PC-9 (cell line): ENCODE measurements around the gene STC2. TPM values are rescaled to one million over a fixed set of nuclear protein-coding genes. Genes with fewer than 3 reads are reported as not detected.
A peak's percentile ranks its signal among the peaks of the same experiment; 100 is the strongest.

Source experiments
- BruUV-seq: library from RNA; stranded (reverse); fragments of 400-500 nt; replicated peaks from 2 replicates; lab custom pipeline; 2021; lab: Mats Ljungman, UMichigan
- CTCF ChIA-PET: fragments of 300-600 bp; sonication (Branson Sonifier 250); formaldehyde crosslinking; loops from one replicate; lab custom pipeline; 2022; ENCODE audit warnings: antibody characterized with exemption; lab: Charles Lee
- POLR2A ChIA-PET: fragments of 300-600 bp; sonication (Branson Sonifier 250); formaldehyde crosslinking; loops from one replicate; lab custom pipeline; 2022; ENCODE audit warnings: antibody characterized with exemption; ENCODE audit not compliant: unreplicated experiment; lab: Charles Lee
- DNase-seq, 2 experiments: peaks; one replicate each; pipeline versions ENCODE4 v3.0.0 to v3.0.0-alpha.2; 2015 to 2022; ENCODE audit warnings: mixed read lengths in 1 of 2
- H2AFZ ChIP-seq: fragments of 200-600 bp; sonication (generic); 2 replicates; pipeline ENCODE4 v1.8.1; 2017; ENCODE audit warnings: antibody characterized with exemption
- H3F3A ChIP-seq: fragments of 200-600 bp; sonication (generic); 2 replicates; pipeline ENCODE4 v1.8.1; 2017; ENCODE audit warnings: antibody characterized with exemption, mild to moderate bottlenecking, low read depth; ENCODE audit not compliant: insufficient read depth
- H3K27ac ChIP-seq: fragments of 200-600 bp; sonication (generic); 2 replicates; pipeline ENCODE4 v1.6.1; 2016; ENCODE audit warnings: mixed run types
- H3K27me3 ChIP-seq: fragments of 200-600 bp; sonication (generic); 2 replicates; pipeline ENCODE4 v1.6.1; 2016; ENCODE audit warnings: low read depth, mixed run types; ENCODE audit not compliant: insufficient read depth
- H3K36me3 ChIP-seq: fragments of 200-600 bp; sonication (generic); 2 replicates; pipeline ENCODE4 v1.6.1; 2016; ENCODE audit warnings: low read depth, mixed run types
- H3K4me1 ChIP-seq: fragments of 200-600 bp; sonication (generic); replicated peaks from 2 replicates; pipeline ENCODE4 v1.6.1; 2016; ENCODE audit warnings: mixed run types; ENCODE audit not compliant: insufficient read depth
- H3K4me2 ChIP-seq: fragments of 200-600 bp; sonication (generic); 2 replicates; pipeline ENCODE4 v1.6.1; 2017; ENCODE audit warnings: mixed run types
- H3K4me3 ChIP-seq: fragments of 200-600 bp; sonication (generic); 2 replicates; pipeline ENCODE4 v1.6.1; 2016; ENCODE audit warnings: mixed run types
- H3K79me2 ChIP-seq: fragments of 200-600 bp; sonication (generic); 2 replicates; pipeline ENCODE4 v1.6.1; 2017; ENCODE audit warnings: low read depth, mixed run types
- H3K9me2 ChIP-seq: fragments of 200-600 bp; sonication (generic); 2 replicates; pipeline ENCODE4 v1.8.1; 2017; ENCODE audit warnings: mild to moderate bottlenecking; ENCODE audit not compliant: insufficient read depth
- H3K9me3 ChIP-seq: fragments of 200-600 bp; sonication (generic); 2 replicates; pipeline ENCODE4 v1.8.1; 2016; ENCODE audit warnings: low read depth; ENCODE audit not compliant: insufficient read depth
- H4K20me1 ChIP-seq: fragments of 200-600 bp; sonication (generic); 2 replicates; pipeline ENCODE4 v1.8.1; 2017; ENCODE audit not compliant: insufficient read depth
- EZH2 ChIP-seq: fragments of 200-600 bp; sonication (generic); IDR thresholded peaks from 2 replicates; pipeline ENCODE4 v1.8.0; 2017; ENCODE audit warnings: antibody characterized with exemption, low read depth
- intact Hi-C: fragments of 100-400 bp; cut with micrococcal nuclease; formaldehyde crosslinking; loops from one replicate; pipeline ENCODE4 v1.10.0; 2022; ENCODE audit not compliant: unreplicated experiment
- total RNA-seq: library from RNA; stranded (reverse); gene quantifications from 2 replicates; pipeline ENCODE4 v1.2.3, GENCODE V29; 2021
- TF ChIP-seq, protein P1 (sequence below): fragments of 200-600 bp; sonication (generic); conservative IDR thresholded peaks from 2 replicates; pipeline ENCODE4 v1.6.1; 2017; ENCODE audit warnings: mixed run types, antibody characterized with exemption, mild to moderate bottlenecking, moderate library complexity

STC2 gene
- total RNA-seq, 1 experiment from 2014 or later = 63.5 TPM

DNA sequence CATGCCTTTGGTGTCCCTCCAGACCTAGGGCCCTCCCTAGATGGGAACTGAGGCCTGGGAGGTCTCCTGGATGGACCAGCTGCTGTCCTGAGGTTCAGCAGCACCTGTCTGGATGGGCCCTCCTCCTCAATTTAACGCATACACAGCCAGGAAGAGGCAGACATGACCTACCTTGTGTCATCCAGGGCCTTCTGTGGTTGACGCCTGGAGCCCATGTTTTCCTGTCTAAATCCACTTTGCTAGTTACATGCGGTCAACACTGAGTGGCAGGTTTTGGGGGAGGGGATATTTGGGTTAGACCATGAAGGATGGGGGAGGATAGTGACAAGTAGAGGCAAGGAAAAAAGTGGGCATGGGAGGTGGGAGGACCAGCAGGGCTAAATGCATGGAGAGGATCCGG is 3.1 kb upstream of the STC2 start:
- H3K4me1 ChIP-seq = peaks cover 59% of the 10 kb centered on the region
- H3K9me3 ChIP-seq = no peaks in the 10 kb centered on the region
- H3K79me2 ChIP-seq = peaks cover 31% of the 10 kb centered on the region
- no peaks in the 10 kb centered on the region for H3K9me2 ChIP-seq
- CTCF ChIA-PET = interaction anchor here (0.6 to 1.7 kb wide), 5 partner anchors 37 to 284 kb away, joined by 3 to 15 read pairs (median 4); no protein-coding TSS in a partner anchor
- peak overlapping the region; percentile 11; the same call in 1 of the 2 replicates for H3K4me2 ChIP-seq
- peak overlapping the region; percentile 100 for H3K27ac ChIP-seq
- peaks cover 2% of the 10 kb centered on the region for H4K20me1 ChIP-seq
- peaks cover 58% of the 10 kb centered on the region for H3F3A ChIP-seq
- no peak for DNase-seq
- no peaks in the 10 kb centered on the region for H3K27me3 ChIP-seq
- H3K4me3 ChIP-seq = no peak overlapping the region
- TF ChIP-seq, protein P1, sequence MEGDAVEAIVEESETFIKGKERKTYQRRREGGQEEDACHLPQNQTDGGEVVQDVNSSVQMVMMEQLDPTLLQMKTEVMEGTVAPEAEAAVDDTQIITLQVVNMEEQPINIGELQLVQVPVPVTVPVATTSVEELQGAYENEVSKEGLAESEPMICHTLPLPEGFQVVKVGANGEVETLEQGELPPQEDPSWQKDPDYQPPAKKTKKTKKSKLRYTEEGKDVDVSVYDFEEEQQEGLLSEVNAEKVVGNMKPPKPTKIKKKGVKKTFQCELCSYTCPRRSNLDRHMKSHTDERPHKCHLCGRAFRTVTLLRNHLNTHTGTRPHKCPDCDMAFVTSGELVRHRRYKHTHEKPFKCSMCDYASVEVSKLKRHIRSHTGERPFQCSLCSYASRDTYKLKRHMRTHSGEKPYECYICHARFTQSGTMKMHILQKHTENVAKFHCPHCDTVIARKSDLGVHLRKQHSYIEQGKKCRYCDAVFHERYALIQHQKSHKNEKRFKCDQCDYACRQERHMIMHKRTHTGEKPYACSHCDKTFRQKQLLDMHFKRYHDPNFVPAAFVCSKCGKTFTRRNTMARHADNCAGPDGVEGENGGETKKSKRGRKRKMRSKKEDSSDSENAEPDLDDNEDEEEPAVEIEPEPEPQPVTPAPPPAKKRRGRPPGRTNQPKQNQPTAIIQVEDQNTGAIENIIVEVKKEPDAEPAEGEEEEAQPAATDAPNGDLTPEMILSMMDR = no peak
- TF ChIP-seq EZH2 = no peak
- intact Hi-C loops = no loop called here
- POLR2A ChIA-PET = no interaction called here
- peaks cover 9% of the 10 kb centered on the region for H3K36me3 ChIP-seq
- H2AFZ ChIP-seq = no peak overlapping the region
- no TSS peak for BruUV-seq

DNA sequence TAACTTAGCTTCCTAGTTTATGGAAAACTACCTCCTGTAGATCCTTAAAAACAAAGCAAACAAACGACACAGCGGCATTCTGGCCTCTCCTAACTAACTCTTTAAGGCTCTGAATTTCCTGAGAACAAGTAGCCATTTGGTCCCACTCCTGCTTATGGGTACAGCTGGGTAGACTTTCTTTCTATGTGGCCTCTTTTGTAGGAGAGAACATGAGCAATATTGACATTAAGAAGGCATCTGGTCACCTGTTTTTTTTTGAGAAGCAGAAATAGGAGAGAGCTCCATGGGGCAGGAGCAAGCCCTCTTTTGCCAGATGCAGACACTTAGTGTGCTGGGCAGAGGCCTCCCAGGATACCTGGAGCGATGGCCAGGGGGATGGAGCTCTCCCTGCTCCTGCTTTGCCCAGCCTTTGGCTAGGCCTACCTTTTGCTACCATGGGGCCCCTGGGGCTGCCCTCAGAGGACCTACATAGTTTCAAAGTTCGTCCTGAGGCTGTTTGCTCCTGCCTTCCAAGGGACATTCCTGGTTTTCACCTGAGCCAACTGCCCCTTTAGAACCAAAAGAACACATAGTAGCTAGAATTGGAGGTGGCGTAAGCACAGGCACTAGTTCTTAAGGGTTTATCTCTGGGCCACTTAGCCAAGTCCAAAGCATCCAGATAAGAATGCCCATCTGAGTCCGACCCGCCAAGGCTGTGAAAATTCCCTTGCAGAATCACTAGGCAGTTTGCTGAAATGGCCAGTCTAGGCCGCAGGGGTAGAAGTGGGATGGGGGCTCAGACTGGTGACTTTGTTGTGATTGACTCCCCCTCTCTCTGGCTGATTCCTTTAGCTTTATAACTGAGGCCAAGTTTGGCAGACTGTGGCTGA is 2.4 kb upstream of the STC2 start:
- Histone ChIP-seq H3K27me3 (no peaks in the 10 kb centered on the region), H3K27ac (peak overlapping the region; percentile 100), H2AFZ (no peak overlapping the region), H3K36me3 (peaks cover 16% of the 10 kb centered on the region), H3F3A (peaks cover 58% of the 10 kb centered on the region), H3K4me3 (peak overlapping the region; percentile 40; the same call in 1 of the 2 replicates), H3K4me2 (peak overlapping the region; percentile 66), H3K9me3 (no peaks in the 10 kb centered on the region), H3K9me2 (no peaks in the 10 kb centered on the region), H3K79me2 (peaks cover 38% of the 10 kb centered on the region), H4K20me1 (peaks cover 9% of the 10 kb centered on the region), H3K4me1 (peaks cover 57% of the 10 kb centered on the region)
- CTCF ChIA-PET = interaction anchor here (0.7 to 1.7 kb wide), 6 partner anchors 36 to 633 kb away, joined by 3 to 15 read pairs (median 3); no protein-coding TSS in a partner anchor
- BruUV-seq = no TSS peak
- intact Hi-C loops = no loop called here
- no peak for TF ChIP-seq EZH2
- TF ChIP-seq, protein P1 = no peak
- POLR2A ChIA-PET = no interaction called here
- no peak for DNase-seq

DNA sequence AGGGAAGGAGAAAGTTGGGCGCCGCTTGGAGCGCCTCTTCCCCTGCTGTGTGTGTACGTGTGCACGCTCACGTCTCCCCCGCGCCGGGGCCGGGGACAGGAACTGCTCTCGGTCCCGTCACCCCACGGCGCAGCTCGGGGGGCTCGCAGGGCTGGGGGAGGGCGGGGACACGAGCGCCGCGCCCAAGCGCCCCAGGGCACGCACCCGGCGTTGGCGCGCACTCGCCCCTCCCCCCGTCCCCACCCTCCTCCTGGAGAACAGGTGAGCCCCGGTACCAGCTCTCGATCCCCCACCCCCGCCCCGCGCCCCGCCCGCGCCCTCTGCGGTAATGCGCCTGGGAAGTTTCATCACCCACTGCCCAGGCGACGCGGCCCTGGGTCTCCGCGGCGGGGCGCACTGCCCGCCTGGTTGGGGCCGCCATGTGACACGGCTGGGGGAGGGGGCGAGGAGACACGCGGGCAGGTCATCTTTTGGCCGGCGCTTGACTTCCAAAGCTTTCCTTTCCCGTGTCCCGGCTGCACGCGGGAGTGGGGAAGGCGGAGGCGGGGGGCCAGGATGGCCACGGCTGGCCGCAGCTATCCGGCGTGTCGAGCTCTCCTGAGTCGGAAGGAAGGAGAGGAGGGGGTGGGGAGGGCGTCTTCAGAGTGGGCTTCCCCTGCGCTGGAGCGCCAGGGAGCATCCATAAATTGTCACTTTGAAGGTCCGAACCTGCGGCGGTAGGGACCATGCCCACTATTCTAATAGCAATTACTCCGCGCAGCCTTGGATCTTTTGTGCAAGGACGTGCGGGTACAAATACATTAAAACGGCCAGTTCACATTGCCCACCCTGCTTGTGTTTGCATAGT is 1.5 kb upstream of the STC2 start:
- ChIA-PET POLR2A (interaction anchor here (0.6 kb wide), 2 partner anchors 549 to 873 kb away, joined by 4 to 14 read pairs; no protein-coding TSS in a partner anchor), CTCF (interaction anchor here (0.5 to 1.5 kb wide), 11 partner anchors 8 to 989 kb away, joined by 3 to 9 read pairs (median 3); no protein-coding TSS in a partner anchor)
- Histone ChIP-seq H3F3A (peaks cover 60% of the 10 kb centered on the region), H2AFZ (peak overlapping the region; percentile 69; the same call in 1 of the 2 replicates), H3K4me2 (peak overlapping the region; percentile 96), H3K9me3 (no peaks in the 10 kb centered on the region), H3K79me2 (peaks cover 46% of the 10 kb centered on the region), H3K4me1 (peaks cover 57% of the 10 kb centered on the region), H3K27me3 (no peaks in the 10 kb centered on the region), H3K36me3 (peaks cover 25% of the 10 kb centered on the region), H3K9me2 (no peaks in the 10 kb centered on the region), H4K20me1 (peaks cover 17% of the 10 kb centered on the region), H3K27ac (peak overlapping the region; percentile 100), H3K4me3 (peak overlapping the region; percentile 72)
- DNase-seq = peak; percentile 64 to 78
- TF ChIP-seq, protein P1 = peak; percentile 34; the same call in 1 of the 2 replicates
- TF ChIP-seq EZH2 = no peak
- intact Hi-C loops = loop anchor here (1.0 to 10.0 kb wide), 8 partner anchors 123 to 558 kb away; partner anchors contain the start of genes ATP6V0E1, BOD1 and CPEB4
- no TSS peak for BruUV-seq
